Stimulated activated CD4-positive, alpha-beta T cell treated with anti-CD3 and anti-CD28 coated beads, Interleukin-1b, Interleukin-23, amount 100 ng/mL, for 1 hour (primary cell): Measurements from ENCODE around the gene ANAPC4.
A peak's percentile ranks its signal among the peaks of the same experiment; 100 is the strongest.
"Not testable (repeated sequence)": the region's sequence is repeated elsewhere in the genome, so short reads cannot be mapped to it uniquely, and the experiment has no call there.

Source experiments
- DNase-seq, 2 donors: peaks; one replicate each; pipeline ENCODE4 v3.0.0-alpha.2; 2020; ENCODE audit warnings: low read depth in 2 of 2

ANAPC4 gene, protein sequence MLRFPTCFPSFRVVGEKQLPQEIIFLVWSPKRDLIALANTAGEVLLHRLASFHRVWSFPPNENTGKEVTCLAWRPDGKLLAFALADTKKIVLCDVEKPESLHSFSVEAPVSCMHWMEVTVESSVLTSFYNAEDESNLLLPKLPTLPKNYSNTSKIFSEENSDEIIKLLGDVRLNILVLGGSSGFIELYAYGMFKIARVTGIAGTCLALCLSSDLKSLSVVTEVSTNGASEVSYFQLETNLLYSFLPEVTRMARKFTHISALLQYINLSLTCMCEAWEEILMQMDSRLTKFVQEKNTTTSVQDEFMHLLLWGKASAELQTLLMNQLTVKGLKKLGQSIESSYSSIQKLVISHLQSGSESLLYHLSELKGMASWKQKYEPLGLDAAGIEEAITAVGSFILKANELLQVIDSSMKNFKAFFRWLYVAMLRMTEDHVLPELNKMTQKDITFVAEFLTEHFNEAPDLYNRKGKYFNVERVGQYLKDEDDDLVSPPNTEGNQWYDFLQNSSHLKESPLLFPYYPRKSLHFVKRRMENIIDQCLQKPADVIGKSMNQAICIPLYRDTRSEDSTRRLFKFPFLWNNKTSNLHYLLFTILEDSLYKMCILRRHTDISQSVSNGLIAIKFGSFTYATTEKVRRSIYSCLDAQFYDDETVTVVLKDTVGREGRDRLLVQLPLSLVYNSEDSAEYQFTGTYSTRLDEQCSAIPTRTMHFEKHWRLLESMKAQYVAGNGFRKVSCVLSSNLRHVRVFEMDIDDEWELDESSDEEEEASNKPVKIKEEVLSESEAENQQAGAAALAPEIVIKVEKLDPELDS

GRCh38 chr4:25376754-25377571 lies at the start of gene ANAPC4:
Gene ANAPC4, plus strand, starts transcription at chr4:25377263. Its CDS starts 165 bp downstream, at chr4:25377428.
- DNase-seq, result peak; percentile 95 to 98

GRCh38 chr4:25328463-25328862 lies 48.6 kb upstream of the ANAPC4 start:
- DNase-seq, result not testable (repeated sequence)

DNA sequence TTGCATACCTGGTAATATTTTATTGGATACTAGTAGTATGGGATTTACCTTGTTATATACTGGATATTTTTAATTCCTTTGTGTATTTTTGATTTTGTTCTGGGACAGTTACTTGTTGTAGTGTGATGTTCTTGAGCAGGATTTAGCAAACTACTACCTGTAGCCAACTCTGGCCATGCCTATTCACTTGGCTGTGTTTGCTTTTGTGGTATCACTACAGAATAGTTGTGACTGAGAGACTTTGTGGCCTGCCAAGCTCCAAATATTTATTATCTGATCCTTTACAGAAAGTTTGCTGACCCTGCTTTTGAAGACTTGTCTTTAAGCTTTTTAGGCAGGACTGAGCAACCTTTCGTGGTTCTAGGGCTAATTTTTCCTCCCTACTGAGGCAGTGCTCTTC lies 46.7 kb upstream of the ANAPC4 start:
- no peak for DNase-seq

DNA sequence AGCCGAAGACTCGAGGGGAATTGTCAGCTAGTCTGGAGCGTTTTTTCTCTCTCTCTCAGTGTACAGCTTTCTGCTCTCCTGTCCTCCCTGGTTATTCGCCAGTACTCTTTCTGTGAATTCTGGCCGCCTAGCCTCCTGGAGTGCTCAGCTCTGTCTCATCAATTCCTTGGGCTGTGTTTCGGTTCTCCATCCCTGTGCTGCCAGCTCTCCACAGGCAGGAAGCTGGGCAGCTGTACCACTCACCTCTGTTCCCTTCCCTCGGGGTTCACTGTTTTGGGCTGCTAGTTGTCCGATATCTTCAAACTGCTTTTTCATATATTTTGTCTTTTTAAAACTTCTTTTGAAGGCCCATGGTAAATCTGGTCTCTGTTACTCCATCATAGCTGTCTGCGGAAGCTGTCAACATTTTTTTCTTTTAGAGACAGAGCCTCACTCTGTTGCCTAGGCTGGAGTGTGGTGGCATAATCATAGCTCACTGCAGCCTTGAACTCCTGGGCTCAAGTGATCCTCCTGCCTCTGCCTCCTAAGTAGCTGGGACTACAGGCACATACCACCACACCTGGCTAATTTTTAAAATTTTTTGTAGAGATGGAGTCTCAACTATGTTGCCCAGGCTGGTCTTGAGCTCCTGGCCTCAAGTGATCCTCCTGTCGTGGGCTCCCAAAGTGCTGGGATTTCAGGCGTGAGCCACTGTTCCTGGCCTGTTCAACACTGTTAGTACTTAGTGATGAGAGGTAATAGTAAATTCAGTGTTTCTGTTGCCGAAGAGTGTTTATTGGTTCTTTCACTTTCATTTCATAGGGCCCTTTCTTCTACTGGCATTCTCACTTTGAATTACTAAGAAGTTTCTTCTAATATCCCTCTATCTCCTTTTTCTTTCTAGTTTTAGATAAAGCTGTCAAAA lies 45.9 kb upstream of the ANAPC4 start:
- DNase-seq, result no peak

DNA sequence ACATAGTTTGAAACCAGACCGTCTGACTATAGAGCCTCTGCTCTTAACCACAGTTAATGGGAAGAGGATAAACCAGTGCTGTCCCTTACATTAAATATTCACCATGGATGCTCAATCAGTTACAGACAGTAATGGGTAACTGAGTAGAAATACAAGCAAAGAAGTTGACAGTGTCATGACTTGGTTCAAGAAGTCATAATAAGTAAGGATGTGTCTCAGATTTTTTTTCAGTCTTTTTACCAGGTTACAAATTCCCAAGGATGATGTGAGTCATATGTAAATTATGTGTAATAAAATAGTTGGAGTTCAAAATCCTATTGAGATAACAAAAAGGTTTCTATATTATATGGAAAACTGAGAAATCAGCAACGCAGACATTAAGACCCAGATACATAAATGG lies 33.4 kb upstream of the ANAPC4 start:
- DNase-seq, result no peak

DNA sequence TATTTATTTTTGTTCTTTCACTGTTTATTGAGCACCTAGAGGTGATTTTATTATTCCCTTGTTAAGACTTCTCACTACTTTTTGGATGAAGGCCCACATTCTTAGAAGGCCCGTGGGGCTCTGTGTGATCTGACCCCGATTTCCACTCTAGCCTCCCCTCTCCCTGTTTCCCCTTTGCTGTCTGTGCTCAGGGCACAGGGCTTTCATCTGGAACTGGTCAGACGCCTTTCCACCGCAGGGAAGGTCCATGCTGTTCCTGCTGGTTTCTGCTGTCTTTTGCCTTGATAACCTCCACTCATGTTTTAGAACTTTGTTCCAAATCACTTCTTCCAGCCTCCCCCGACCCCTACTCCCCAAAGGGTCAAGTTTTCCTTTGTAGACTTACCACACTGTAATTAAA lies 31.3 kb upstream of the ANAPC4 start:
- DNase-seq, result no peak

DNA sequence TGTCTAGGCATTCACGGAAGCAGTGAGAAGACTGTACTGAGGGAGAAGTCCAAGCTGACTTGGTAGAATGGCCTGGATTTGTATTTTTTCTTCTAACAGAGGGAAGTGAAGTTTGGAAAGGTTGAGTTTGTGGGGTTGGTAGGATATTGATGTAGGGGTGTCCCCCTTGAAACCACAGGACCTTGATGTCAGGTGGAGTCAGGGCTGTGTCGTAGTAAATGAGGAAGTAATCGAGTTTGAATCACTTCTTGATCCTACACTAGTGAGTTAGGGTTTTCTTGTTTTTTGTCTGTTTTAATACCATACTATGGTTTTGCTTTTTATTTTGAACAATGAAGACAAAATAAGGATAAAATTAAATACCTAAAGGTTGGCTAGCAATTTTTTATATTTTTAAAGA lies 30.1 kb upstream of the ANAPC4 start:
- DNase-seq, result no peak

- DNase-seq, result no peak
Measured at GRCh38 chr4:25347473-25347872, 29.6 kb upstream of the ANAPC4 start.

DNA sequence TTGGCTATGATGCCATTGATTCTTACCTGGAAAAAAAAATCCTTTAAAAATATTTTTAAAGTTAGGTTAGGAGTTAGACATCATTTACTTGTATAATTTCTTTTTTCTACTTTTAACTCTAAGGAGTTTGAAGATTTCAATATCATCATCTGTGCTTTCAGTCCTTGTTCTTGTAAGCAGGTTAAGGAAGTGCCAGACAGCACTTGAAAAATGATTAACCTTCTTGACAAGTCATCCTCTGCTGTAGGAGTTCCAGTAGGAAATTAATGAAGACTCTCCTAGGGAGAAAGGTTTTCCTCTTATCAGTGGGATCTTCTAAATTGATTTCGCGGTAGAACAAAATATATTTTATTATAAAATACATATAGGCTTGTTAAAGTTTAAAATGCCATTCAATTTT lies 29.1 kb upstream of the ANAPC4 start:
- DNase-seq, result no peak

DNA sequence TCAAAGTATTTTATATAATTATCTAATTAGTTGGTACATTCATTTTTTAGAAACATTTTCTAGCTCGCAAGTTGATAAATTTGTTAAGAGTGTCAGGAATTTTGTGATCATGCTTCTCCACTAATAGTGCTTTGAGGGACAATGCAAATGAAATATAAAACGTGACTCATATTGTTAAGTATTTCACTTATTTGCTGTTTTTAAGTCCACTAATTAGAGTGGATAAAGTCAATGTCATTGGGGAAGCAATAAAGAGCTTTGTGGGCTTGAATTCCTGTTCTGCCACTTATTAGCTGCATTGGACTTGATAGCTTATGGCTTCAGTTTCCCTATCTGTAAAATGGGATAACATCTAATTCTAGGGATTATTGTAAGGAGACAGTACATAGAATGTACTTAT lies 26.5 kb upstream of the ANAPC4 start:
- DNase-seq, result no peak

DNA sequence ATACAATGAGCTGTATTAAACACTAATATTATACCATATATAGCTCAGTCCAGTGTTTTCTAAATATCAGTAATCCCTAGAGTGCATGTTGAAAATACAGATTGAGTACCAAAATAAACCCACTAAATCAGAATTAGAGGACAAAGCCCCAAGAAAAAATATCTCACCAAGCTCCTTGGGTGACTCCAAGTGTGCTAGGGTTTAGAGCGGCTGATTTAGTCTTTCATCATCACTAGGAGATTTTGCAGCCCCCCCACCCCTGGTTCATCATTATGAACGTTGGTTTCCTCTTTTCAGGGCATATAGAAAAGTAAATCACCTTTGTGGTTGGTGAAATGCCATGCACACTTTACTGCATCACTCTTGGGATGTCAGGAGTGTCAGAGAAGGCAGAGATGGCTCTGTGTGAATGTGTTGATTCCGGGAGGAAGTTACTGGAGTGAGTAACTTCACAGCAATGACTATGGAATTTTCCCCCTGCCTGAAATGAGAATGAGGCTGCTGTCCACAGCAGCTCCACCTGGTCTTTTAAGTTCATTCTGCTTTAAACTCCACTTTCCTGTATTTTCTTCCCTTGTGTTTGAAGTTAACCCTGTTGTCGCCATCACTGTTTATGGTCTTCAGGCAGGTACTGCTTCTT lies 25.2 kb upstream of the ANAPC4 start:
- no peak for DNase-seq

- DNase-seq, result no peak
Measured at GRCh38 chr4:25356068-25356467, 21.0 kb upstream of the ANAPC4 start.

DNA sequence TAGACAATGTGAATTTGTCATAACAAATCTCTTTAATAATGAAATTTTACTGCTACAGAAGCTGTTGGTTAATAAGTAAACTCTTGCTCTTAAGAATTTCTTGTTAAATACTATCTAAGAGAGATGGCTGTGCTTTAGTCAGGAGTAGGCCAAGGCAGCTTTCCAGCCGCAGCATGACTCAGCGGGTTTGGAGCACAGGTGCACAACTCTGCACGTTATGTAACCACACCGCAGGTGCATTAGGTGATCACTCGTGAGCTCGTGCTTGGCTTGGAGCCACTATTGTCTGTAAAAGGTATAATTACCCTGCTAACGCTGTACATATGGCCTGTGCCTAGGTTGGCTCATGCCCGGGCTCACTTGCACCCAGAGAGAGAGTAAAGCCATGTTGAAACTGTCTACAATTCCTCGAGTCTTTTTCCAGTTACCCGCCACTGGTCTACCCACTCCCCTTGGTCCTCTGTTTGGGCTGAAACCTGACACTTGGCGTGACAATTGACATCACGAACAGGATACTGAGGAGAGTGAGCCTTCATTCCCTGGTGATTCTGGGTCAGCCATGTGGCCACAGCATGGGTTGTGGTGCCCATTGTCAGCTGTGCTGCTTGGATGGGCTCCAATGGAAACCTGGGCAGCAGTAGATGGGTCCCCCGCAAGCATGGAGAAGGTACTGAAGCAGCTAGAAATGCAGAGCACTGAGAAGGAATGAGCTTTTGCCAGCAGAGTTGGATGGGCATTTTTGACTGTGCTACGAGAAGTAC lies 18.4 kb upstream of the ANAPC4 start:
- DNase-seq, result no peak

GRCh38 chr4:25361253-25361652 lies 15.8 kb upstream of the ANAPC4 start:
- DNase-seq, result no peak

GRCh38 chr4:25367004-25367621 lies 9.9 kb upstream of the ANAPC4 start:
- no peak for DNase-seq

GRCh38 chr4:25367877-25368276 lies 9.2 kb upstream of the ANAPC4 start:
- no peak for DNase-seq

DNA sequence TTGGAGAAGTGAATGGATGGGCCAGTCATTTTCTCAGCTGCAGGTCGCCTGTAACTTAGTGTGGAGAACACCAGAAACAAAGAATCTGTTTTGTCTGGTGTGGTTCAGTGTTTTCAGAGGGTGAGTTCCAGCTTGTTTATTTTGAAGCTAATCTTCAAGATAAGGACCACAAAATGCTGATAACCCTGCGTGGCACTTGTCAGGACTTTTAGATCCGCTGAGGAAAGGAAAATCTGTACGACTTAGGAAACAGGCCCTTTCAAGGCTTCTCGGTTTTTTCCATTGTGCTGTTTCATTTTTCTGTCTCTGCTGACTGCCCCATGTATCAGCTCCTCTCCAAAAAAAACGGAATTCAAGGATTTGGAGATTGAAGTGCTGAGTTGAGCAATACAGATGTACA lies 8.7 kb upstream of the ANAPC4 start:
- DNase-seq, result no peak

- no peak for DNase-seq
Measured at GRCh38 chr4:25370242-25370641, 6.8 kb upstream of the ANAPC4 start.

- not testable (repeated sequence) for DNase-seq
Measured at GRCh38 chr4:25372549-25372948, 4.5 kb upstream of the ANAPC4 start.
